Panc1 (cell line): ENCODE data around the gene KCNMA1. TPM values are rescaled to one million over a fixed set of nuclear protein-coding genes. Genes with fewer than 3 reads are reported as not detected.

ENCODE experiments used
- ATAC-seq: fragments of 200-7000 bp; cut with Tn5 transposase; 2 replicates; pipeline ENCODE4 v1.9.1; 2020; ENCODE audit warnings: mild to moderate bottlenecking, moderate library complexity
- BruUV-seq: library from RNA; stranded (reverse); fragments of 400-500 nt; replicated peaks from 2 replicates; lab custom pipeline; 2021; lab: Mats Ljungman, UMichigan
- CTCF ChIA-PET: fragments of 300-600 bp; sonication (Branson Sonifier 250); formaldehyde crosslinking; loops from one replicate; lab custom pipeline; 2022; ENCODE audit warnings: antibody characterized with exemption; lab: Charles Lee
- POLR2A ChIA-PET: fragments of 300-600 bp; sonication (Branson Sonifier 250); formaldehyde crosslinking; loops from one replicate; lab custom pipeline; 2022; ENCODE audit warnings: antibody characterized with exemption; lab: Charles Lee
- DNase-seq: peaks from one replicate; pipeline ENCODE4 v3.0.0-alpha.2; 2010; ENCODE audit warnings: low read depth, low spot score
- H3K27ac ChIP-seq: 2 replicates; pipeline ENCODE4 v1.5.1; 2011; ENCODE audit warnings: mild to moderate bottlenecking, low read length, inconsistent platforms
- H3K27me3 ChIP-seq: fragments of 200-500 bp; sonication (Bioruptor generic); 2 replicates; pipeline ENCODE4 v1.6.0; 2014; ENCODE audit warnings: low read length, inconsistent platforms; ENCODE audit not compliant: control insufficient read depth, insufficient read depth
- H3K36me3 ChIP-seq: fragments of 200-500 bp; sonication (Bioruptor generic); 2 replicates; pipeline ENCODE4 v1.5.1; 2014; ENCODE audit warnings: inconsistent platforms, mild to moderate bottlenecking, low read length, moderate library complexity; ENCODE audit not compliant: control insufficient read depth, insufficient read depth
- H3K4me1 ChIP-seq: 2 replicates; pipeline ENCODE4 v1.5.1; 2011; ENCODE audit warnings: inconsistent platforms, mild to moderate bottlenecking, low read length, moderate library complexity; ENCODE audit not compliant: control insufficient read depth, insufficient read depth
- H3K4me3 ChIP-seq, 2 experiments: 2 replicates each; pipeline ENCODE4 v1.5.1; 2011 to 2012; ENCODE audit warnings: low read depth in 2 of 2, low read length in 2 of 2, mild to moderate bottlenecking in 2 of 2, inconsistent platforms in 1 of 2, moderate library complexity in 1 of 2
- H3K9me3 ChIP-seq: fragments of 200-500 bp; sonication (Bioruptor generic); 2 replicates; pipeline ENCODE4 v1.5.1; 2014; ENCODE audit warnings: low read depth, mild to moderate bottlenecking, inconsistent platforms, low read length, moderate library complexity; ENCODE audit not compliant: control insufficient read depth, insufficient read depth
- CTCF ChIP-seq: fragments of 450-650 bp; IDR thresholded peaks from 2 replicates; pipeline ENCODE4 v1.5.1; 2017; ENCODE audit warnings: mild to moderate bottlenecking
- POLR2AphosphoS5 ChIP-seq: IDR thresholded peaks from 2 replicates; pipeline ENCODE4 v1.6.1; 2012; ENCODE audit warnings: mild to moderate bottlenecking, low read depth, low read length, moderate library complexity
- SIN3A ChIP-seq: IDR thresholded peaks from 2 replicates; pipeline ENCODE4 v1.6.1; 2012; ENCODE audit warnings: low read depth, mild to moderate bottlenecking, low read length, moderate library complexity, borderline replicate concordance; ENCODE audit not compliant: insufficient read depth
- TCF7L2 ChIP-seq: IDR thresholded peaks from 2 replicates; pipeline ENCODE4 v1.6.1; 2011; ENCODE audit warnings: mild to moderate bottlenecking, low read depth, low read length, inconsistent platforms
- in situ Hi-C: cut with HindIII; loops from 2 replicates; pipeline ENCODE4 v1.10.0; 2016; ENCODE audit warnings: low sequenced_read_pairs, low pct_unique_long_range_greater_than_20kb
- intact Hi-C: fragments of 100-400 bp; cut with micrococcal nuclease; formaldehyde crosslinking; loops from one replicate; pipeline ENCODE4 v1.10.0; 2022; ENCODE audit not compliant: unreplicated experiment
- total RNA-seq: library from RNA; stranded (reverse); gene quantifications from one replicate; pipeline ENCODE4 v1.2.1, GENCODE V29; 2021; ENCODE audit not compliant: unreplicated experiment
- TF ChIP-seq, protein P1 (sequence below), 2 experiments: IDR thresholded peaks; 2 replicates each; pipeline ENCODE4 v1.6.1; 2011 to 2012; ENCODE audit warnings: low read depth in 2 of 2, control low read depth in 1 of 2, low read length in 1 of 2, mild to moderate bottlenecking in 1 of 2, moderate library complexity in 1 of 2; ENCODE audit not compliant: insufficient read depth in 1 of 2

KCNMA1 gene
- total RNA-seq, 1 experiment from 2014 or later, result 91.9 TPM

GRCh38 chr10:77386838-77387237 lies 250.8 kb downstream of the KCNMA1 start:
- H3K27me3 ChIP-seq, result no peaks in the 10 kb centered on the region
- intact Hi-C loops, result no loop called here
- no peak for TF ChIP-seq CTCF
- H3K4me3 ChIP-seq, result no peak overlapping the region
- CTCF ChIA-PET, result no interaction called here
- H3K9me3 ChIP-seq, result no peaks in the 10 kb centered on the region
- no peaks in the 10 kb centered on the region for H3K36me3 ChIP-seq
- ATAC-seq (no peak), DNase-seq (no peak)
- peaks cover 32% of the 10 kb centered on the region for H3K4me1 ChIP-seq
- BruUV-seq, result no TSS peak
- POLR2A ChIA-PET, result no interaction called here
- in situ Hi-C loops, result no loop called here
- no peak overlapping the region for H3K27ac ChIP-seq

DNA sequence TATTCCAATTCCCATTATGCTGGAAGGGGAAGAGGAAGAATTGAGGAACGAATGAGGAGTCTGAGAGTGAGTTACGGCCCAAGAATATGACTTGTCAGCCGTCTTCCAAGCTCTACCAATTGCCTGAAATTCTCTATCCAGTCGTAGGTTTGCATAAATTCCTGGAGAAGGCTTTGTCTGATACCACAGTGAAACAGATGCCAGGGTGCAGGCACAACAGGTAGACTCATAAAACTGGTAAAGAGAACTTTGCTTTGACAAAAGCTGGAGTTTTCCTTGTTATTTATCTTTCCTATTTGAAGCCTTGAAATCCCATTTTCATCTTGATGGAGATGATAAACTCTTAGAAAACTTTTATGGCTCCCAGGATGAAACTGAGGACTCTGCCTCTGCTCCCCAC lies 251.2 kb downstream of the KCNMA1 start:
- TF ChIP-seq TCF7L2, result no peak
- TF ChIP-seq, protein P1, sequence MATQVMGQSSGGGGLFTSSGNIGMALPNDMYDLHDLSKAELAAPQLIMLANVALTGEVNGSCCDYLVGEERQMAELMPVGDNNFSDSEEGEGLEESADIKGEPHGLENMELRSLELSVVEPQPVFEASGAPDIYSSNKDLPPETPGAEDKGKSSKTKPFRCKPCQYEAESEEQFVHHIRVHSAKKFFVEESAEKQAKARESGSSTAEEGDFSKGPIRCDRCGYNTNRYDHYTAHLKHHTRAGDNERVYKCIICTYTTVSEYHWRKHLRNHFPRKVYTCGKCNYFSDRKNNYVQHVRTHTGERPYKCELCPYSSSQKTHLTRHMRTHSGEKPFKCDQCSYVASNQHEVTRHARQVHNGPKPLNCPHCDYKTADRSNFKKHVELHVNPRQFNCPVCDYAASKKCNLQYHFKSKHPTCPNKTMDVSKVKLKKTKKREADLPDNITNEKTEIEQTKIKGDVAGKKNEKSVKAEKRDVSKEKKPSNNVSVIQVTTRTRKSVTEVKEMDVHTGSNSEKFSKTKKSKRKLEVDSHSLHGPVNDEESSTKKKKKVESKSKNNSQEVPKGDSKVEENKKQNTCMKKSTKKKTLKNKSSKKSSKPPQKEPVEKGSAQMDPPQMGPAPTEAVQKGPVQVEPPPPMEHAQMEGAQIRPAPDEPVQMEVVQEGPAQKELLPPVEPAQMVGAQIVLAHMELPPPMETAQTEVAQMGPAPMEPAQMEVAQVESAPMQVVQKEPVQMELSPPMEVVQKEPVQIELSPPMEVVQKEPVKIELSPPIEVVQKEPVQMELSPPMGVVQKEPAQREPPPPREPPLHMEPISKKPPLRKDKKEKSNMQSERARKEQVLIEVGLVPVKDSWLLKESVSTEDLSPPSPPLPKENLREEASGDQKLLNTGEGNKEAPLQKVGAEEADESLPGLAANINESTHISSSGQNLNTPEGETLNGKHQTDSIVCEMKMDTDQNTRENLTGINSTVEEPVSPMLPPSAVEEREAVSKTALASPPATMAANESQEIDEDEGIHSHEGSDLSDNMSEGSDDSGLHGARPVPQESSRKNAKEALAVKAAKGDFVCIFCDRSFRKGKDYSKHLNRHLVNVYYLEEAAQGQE (IDR thresholded peaks at IDR 0.05; ENCODE audit: insufficient read depth in 1 of 2, low read depth in 2 of 2, low read length in 1 of 2), result no peak
- no peak for TF ChIP-seq CTCF
- no peak for TF ChIP-seq SIN3A
- TF ChIP-seq POLR2AphosphoS5, result no peak
- no peak overlapping the region for H3K4me3 ChIP-seq
- POLR2A ChIA-PET, result no interaction called here
- no peak overlapping the region for H3K27ac ChIP-seq
- no peaks in the 10 kb centered on the region for H3K9me3 ChIP-seq
- peaks cover 27% of the 10 kb centered on the region for H3K4me1 ChIP-seq
- CTCF ChIA-PET, result no interaction called here
- no peaks in the 10 kb centered on the region for H3K36me3 ChIP-seq
- intact Hi-C loops (no loop called here), in situ Hi-C loops (no loop called here)
- no peaks in the 10 kb centered on the region for H3K27me3 ChIP-seq
- BruUV-seq, result no TSS peak
- ATAC-seq (no peak), DNase-seq (no peak)

- ChIA-PET POLR2A (no interaction called here), CTCF (no interaction called here)
- H3K27ac ChIP-seq, result no peak overlapping the region
- TF ChIP-seq, protein P1 (IDR thresholded peaks at IDR 0.05; ENCODE audit: insufficient read depth in 1 of 2, low read depth in 2 of 2, low read length in 1 of 2), result no peak
- TF ChIP-seq POLR2AphosphoS5 (no peak), TCF7L2 (no peak), SIN3A (no peak), CTCF (no peak)
- H3K9me3 ChIP-seq, result no peaks in the 10 kb centered on the region
- no peak for DNase-seq
- no peak for ATAC-seq
- no peak overlapping the region for H3K4me3 ChIP-seq
- no peaks in the 10 kb centered on the region for H3K36me3 ChIP-seq
- in situ Hi-C loops, result no loop called here
- no TSS peak for BruUV-seq
- intact Hi-C loops, result no loop called here
- H3K4me1 ChIP-seq, result peaks cover 17% of the 10 kb centered on the region
- no peaks in the 10 kb centered on the region for H3K27me3 ChIP-seq
Observed at GRCh38 chr10:77385315-77385714, 252.3 kb downstream of the KCNMA1 start.
